ENCODE measurements around the gene CAMK2B.

DNA sequence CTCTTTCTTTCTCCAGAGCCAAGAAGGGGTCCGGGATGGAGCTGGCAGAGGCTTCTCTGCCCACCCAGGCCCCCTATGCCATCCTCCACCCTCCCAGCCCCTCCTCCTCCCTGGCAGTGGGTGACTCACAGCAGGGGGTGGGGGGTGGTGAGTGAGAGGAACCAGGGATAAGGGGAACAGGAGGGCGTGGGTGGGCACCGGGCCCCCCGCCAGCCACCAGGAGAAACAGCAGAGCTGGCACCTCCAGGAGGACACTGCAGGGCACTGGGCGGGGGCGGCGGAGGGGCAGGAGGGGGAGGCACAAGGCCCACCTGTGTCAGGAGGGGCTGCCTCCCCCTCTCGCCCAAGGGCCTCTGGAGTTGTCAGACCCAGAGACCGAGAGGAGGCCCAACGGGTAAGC, 56.0 kb downstream of the CAMK2B start:
- TF ChIP-seq, protein P1, sequence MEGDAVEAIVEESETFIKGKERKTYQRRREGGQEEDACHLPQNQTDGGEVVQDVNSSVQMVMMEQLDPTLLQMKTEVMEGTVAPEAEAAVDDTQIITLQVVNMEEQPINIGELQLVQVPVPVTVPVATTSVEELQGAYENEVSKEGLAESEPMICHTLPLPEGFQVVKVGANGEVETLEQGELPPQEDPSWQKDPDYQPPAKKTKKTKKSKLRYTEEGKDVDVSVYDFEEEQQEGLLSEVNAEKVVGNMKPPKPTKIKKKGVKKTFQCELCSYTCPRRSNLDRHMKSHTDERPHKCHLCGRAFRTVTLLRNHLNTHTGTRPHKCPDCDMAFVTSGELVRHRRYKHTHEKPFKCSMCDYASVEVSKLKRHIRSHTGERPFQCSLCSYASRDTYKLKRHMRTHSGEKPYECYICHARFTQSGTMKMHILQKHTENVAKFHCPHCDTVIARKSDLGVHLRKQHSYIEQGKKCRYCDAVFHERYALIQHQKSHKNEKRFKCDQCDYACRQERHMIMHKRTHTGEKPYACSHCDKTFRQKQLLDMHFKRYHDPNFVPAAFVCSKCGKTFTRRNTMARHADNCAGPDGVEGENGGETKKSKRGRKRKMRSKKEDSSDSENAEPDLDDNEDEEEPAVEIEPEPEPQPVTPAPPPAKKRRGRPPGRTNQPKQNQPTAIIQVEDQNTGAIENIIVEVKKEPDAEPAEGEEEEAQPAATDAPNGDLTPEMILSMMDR (IDR thresholded peaks at IDR 0.05 in 4 of 5, conservative IDR thresholded peaks at IDR 0.05 in 1 of 5) = no peak
- no peak for TF ChIP-seq POLR2A (IDR thresholded peaks at IDR 0.05)

Measured in gastrocnemius medialis (tissue), 4 donors.